A673 (cell line): ENCODE measurements around the gene TRABD2A. TPM values are rescaled to one million over a fixed set of nuclear protein-coding genes. Genes with fewer than 3 reads are reported as not detected.

Experiments used
- BruUV-seq: library from RNA; stranded (reverse); fragments of 400-500 nt; replicated peaks from 2 replicates; lab custom pipeline; 2021; lab: Mats Ljungman, UMichigan
- CTCF ChIA-PET: fragments of 300-600 bp; sonication (Branson Sonifier 250); formaldehyde crosslinking; loops from one replicate; lab custom pipeline; 2022; ENCODE audit warnings: antibody characterized with exemption; lab: Charles Lee
- POLR2A ChIA-PET: fragments of 300-600 bp; sonication (Branson Sonifier 250); formaldehyde crosslinking; loops from one replicate; lab custom pipeline; 2022; ENCODE audit warnings: antibody characterized with exemption; ENCODE audit not compliant: low non-redundant PET; lab: Charles Lee
- DNase-seq: peaks from one replicate; pipeline ENCODE4 v3.0.0-alpha.2; 2015; ENCODE audit warnings: low spot score
- H3K27ac ChIP-seq: fragments of 200-600 bp; sonication (generic); 2 replicates; pipeline ENCODE4 v1.5.1; 2016; ENCODE audit warnings: mixed run types, low read depth, mild to moderate bottlenecking, mixed read lengths, antibody characterized with exemption, low read length; ENCODE audit not compliant: poor library complexity, severe bottlenecking
- H3K27me3 ChIP-seq: fragments of 200-600 bp; sonication (generic); replicated peaks from 2 replicates; pipeline ENCODE4 v1.6.1; 2017; ENCODE audit warnings: mixed run types, low read depth, mild to moderate bottlenecking, mixed read lengths, antibody characterized with exemption, low read length; ENCODE audit not compliant: insufficient read depth, poor library complexity
- H3K36me3 ChIP-seq: fragments of 200-600 bp; sonication (generic); 2 replicates; pipeline ENCODE4 v1.6.1; 2016; ENCODE audit warnings: mixed run types, mild to moderate bottlenecking, mixed read lengths, antibody characterized with exemption, low read length; ENCODE audit not compliant: insufficient read depth, poor library complexity, severe bottlenecking
- H3K4me1 ChIP-seq: fragments of 200-600 bp; sonication (generic); 2 replicates; pipeline ENCODE4 v1.6.1; 2017; ENCODE audit warnings: mixed run types, mild to moderate bottlenecking, mixed read lengths, antibody characterized with exemption, low read length; ENCODE audit not compliant: insufficient read depth, poor library complexity, severe bottlenecking
- H3K4me3 ChIP-seq: fragments of 200-600 bp; sonication (generic); 2 replicates; pipeline ENCODE4 v1.5.1; 2016; ENCODE audit warnings: low read depth, mixed run types, mild to moderate bottlenecking, mixed read lengths, low read length; ENCODE audit not compliant: poor library complexity, severe bottlenecking
- H3K9me3 ChIP-seq: fragments of 200-600 bp; sonication (generic); 2 replicates; pipeline ENCODE4 v1.6.1; 2016; ENCODE audit warnings: mixed run types, low read depth, mild to moderate bottlenecking, mixed read lengths, antibody characterized with exemption, low read length; ENCODE audit not compliant: poor library complexity, severe bottlenecking
- EZH2 ChIP-seq: fragments of 200-600 bp; sonication (generic); IDR thresholded peaks from 2 replicates; pipeline ENCODE4 v1.6.1; 2017; ENCODE audit warnings: borderline replicate concordance, low read depth, mild to moderate bottlenecking, mixed read lengths, antibody characterized with exemption, low read length; ENCODE audit not compliant: poor library complexity, severe bottlenecking
- intact Hi-C: fragments of 100-400 bp; cut with micrococcal nuclease; formaldehyde crosslinking; loops from one replicate; pipeline ENCODE4 v1.10.0; 2022; ENCODE audit not compliant: unreplicated experiment
- total RNA-seq: library from RNA; stranded (reverse); gene quantifications from 2 replicates; pipeline ENCODE4 v1.2.3, GENCODE V29; 2021
- TF ChIP-seq, protein P1 (sequence below): fragments of 300-800, 200-600 bp; sonication (generic); conservative IDR thresholded peaks from 2 replicates; pipeline ENCODE4 v1.5.1; 2017; ENCODE audit warnings: low read depth, mild to moderate bottlenecking, antibody characterized with exemption, low read length, moderate library complexity, mixed read lengths

The TRABD2A gene
- total RNA-seq, 1 experiment from 2014 or later: 0.67 TPM

DNA sequence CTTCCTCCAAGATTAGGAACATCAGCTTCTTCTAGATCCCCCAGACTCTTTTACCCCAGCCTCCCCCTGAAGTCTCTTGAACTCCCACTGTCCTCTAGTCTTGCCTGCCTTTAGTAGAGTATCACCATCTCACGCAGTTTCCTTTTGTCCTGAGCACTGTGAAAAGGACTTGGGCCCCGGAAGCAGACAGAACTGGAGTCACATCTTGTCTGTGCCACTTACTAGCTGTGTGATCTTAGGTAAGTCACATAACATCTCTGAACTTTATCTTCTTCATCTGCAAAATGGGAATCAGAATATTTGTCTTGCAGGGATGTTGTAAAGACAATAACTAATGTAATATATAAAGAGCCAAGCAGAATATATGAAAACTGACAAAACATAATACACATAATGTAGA, 8.4 kb upstream of the TRABD2A start:
- POLR2A ChIA-PET: no interaction called here
- H3K27me3 ChIP-seq: no peaks in the 10 kb centered on the region
- no peaks in the 10 kb centered on the region for H3K36me3 ChIP-seq
- no peak for TF ChIP-seq EZH2
- TF ChIP-seq, protein P1, sequence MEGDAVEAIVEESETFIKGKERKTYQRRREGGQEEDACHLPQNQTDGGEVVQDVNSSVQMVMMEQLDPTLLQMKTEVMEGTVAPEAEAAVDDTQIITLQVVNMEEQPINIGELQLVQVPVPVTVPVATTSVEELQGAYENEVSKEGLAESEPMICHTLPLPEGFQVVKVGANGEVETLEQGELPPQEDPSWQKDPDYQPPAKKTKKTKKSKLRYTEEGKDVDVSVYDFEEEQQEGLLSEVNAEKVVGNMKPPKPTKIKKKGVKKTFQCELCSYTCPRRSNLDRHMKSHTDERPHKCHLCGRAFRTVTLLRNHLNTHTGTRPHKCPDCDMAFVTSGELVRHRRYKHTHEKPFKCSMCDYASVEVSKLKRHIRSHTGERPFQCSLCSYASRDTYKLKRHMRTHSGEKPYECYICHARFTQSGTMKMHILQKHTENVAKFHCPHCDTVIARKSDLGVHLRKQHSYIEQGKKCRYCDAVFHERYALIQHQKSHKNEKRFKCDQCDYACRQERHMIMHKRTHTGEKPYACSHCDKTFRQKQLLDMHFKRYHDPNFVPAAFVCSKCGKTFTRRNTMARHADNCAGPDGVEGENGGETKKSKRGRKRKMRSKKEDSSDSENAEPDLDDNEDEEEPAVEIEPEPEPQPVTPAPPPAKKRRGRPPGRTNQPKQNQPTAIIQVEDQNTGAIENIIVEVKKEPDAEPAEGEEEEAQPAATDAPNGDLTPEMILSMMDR: no peak
- H3K4me1 ChIP-seq: peaks cover 3% of the 10 kb centered on the region
- BruUV-seq: no TSS peak
- intact Hi-C loops: no loop called here
- no peak overlapping the region for H3K4me3 ChIP-seq
- no peak for DNase-seq
- H3K9me3 ChIP-seq: no peaks in the 10 kb centered on the region
- CTCF ChIA-PET: no interaction called here
- no peak overlapping the region for H3K27ac ChIP-seq

GRCh38 chr2:84888401-84889276, 7.8 kb upstream of the TRABD2A start:
- CTCF ChIA-PET: no interaction called here

GRCh38 chr2:84886791-84887190, 5.9 kb upstream of the TRABD2A start:
- Histone ChIP-seq H3K27me3 (peaks cover 15% of the 10 kb centered on the region), H3K9me3 (no peaks in the 10 kb centered on the region), H3K36me3 (no peaks in the 10 kb centered on the region), H3K4me3 (no peak overlapping the region), H3K4me1 (peaks cover 2% of the 10 kb centered on the region), H3K27ac (no peak overlapping the region)
- intact Hi-C loops: no loop called here
- CTCF ChIA-PET: no interaction called here
- DNase-seq: no peak
- POLR2A ChIA-PET: no interaction called here
- no peak for TF ChIP-seq EZH2
- TF ChIP-seq, protein P1: no peak
- BruUV-seq: no TSS peak

More at GRCh38 chr2:84888401-84889276, 7.8 kb upstream of the TRABD2A start:
- Histone ChIP-seq H3K27me3 (no peaks in the 10 kb centered on the region), H3K4me3 (no peak overlapping the region), H3K36me3 (no peaks in the 10 kb centered on the region), H3K9me3 (no peaks in the 10 kb centered on the region), H3K27ac (no peak overlapping the region), H3K4me1 (no peaks in the 10 kb centered on the region)
- no TSS peak for BruUV-seq
- intact Hi-C loops: no loop called here
- POLR2A ChIA-PET: no interaction called here
- TF ChIP-seq EZH2: no peak
- TF ChIP-seq, protein P1: no peak
- no peak for DNase-seq
